NCI-H69 (cell line): ENCODE measurements around the gene CFAP74.

Source experiments
- DNase-seq: peaks from one replicate; lab custom pipeline; 2025; lab: John Stamatoyannopoulos, UW

Gene CFAP74

GRCh38 chr1:2003541-2004131 is at the start of gene CFAP74:
Gene CFAP74, minus strand, starts transcription at chr1:2003786. Its CDS starts 12,830 bp downstream, at chr1:1990956.
- DNase-seq, result peak; percentile 74

GRCh38 chr1:2053217-2053616 is 49.6 kb upstream of the CFAP74 start:
- no peak for DNase-seq

- DNase-seq, result no peak
These were observed 49.2 kb upstream of the CFAP74 start for GRCh38 chr1:2052756-2053155.

GRCh38 chr1:2052054-2052679 is 48.6 kb upstream of the CFAP74 start:
- no peak for DNase-seq

GRCh38 chr1:2050793-2051682 is 47.5 kb upstream of the CFAP74 start:
- peak; percentile 24 for DNase-seq

- peak; percentile 75 for DNase-seq
These were observed 46.8 kb upstream of the CFAP74 start for GRCh38 chr1:2050461-2050792.

- DNase-seq, result peak; percentile 93
These were observed 46.3 kb upstream of the CFAP74 start, which contains the start of gene PRKCZ for GRCh38 chr1:2049718-2050431. Gene PRKCZ, plus strand, starts transcription at chr1:2050411. Its CDS starts 220 bp downstream, at chr1:2050631.

GRCh38 chr1:2049225-2049717 is 45.7 kb upstream of the CFAP74 start:
- peak; percentile 40 for DNase-seq

- no peak for DNase-seq
These were observed 44.5 kb upstream of the CFAP74 start for GRCh38 chr1:2047749-2048729.

- no peak for DNase-seq
These were observed 43.6 kb upstream of the CFAP74 start for GRCh38 chr1:2046953-2047748.

- DNase-seq, result peak; percentile 44
These were observed 42.8 kb upstream of the CFAP74 start for GRCh38 chr1:2046174-2046917.

GRCh38 chr1:2045468-2046173 is 42.0 kb upstream of the CFAP74 start:
- DNase-seq, result no peak

GRCh38 chr1:2044510-2045319 is 41.1 kb upstream of the CFAP74 start:
- peak; percentile 48 for DNase-seq

- DNase-seq, result no peak
These were observed 40.3 kb upstream of the CFAP74 start for GRCh38 chr1:2043886-2044285.

GRCh38 chr1:2042830-2043773 is 39.5 kb upstream of the CFAP74 start:
- no peak for DNase-seq

GRCh38 chr1:2041887-2042286 is 38.3 kb upstream of the CFAP74 start:
- no peak for DNase-seq

- DNase-seq, result no peak
These were observed 37.7 kb upstream of the CFAP74 start for GRCh38 chr1:2041305-2041704.
